Ishikawa (cell line): Measurements from ENCODE around the gene HCFC1.

Experiments used
- CEBPB ChIP-seq: IDR thresholded peaks from 2 replicates; pipeline ENCODE4 v1.6.1; 2012
- CREB1 ChIP-seq: IDR thresholded peaks from 2 replicates; pipeline ENCODE4 v1.6.1; 2012; ENCODE audit warnings: low read depth
- EGR1 ChIP-seq: IDR thresholded peaks from 2 replicates; pipeline ENCODE4 v1.6.1; 2012
- EP300 ChIP-seq: IDR thresholded peaks from 2 replicates; pipeline ENCODE4 v1.6.1; 2012; ENCODE audit warnings: borderline replicate concordance
- FOXM1 ChIP-seq: IDR thresholded peaks from 2 replicates; pipeline ENCODE4 v1.6.1; 2012; ENCODE audit warnings: low read depth, borderline replicate concordance
- NFIC ChIP-seq: IDR thresholded peaks from 2 replicates; pipeline ENCODE4 v1.6.1; 2012
- RAD21 ChIP-seq: IDR thresholded peaks from 2 replicates; pipeline ENCODE4 v1.6.1; 2012; ENCODE audit warnings: low read depth
- TAF1 ChIP-seq: IDR thresholded peaks from 2 replicates; pipeline ENCODE4 v1.6.1; 2012; ENCODE audit warnings: low read depth, mild to moderate bottlenecking
- TCF12 ChIP-seq: IDR thresholded peaks from 2 replicates; pipeline ENCODE4 v1.6.1; 2012; ENCODE audit warnings: low read depth
- TEAD4 ChIP-seq: IDR thresholded peaks from 2 replicates; pipeline ENCODE4 v1.6.1; 2012
- YY1 ChIP-seq: IDR thresholded peaks from 2 replicates; pipeline ENCODE4 v1.6.1; 2012; ENCODE audit warnings: low read depth
- ZBTB7A ChIP-seq: IDR thresholded peaks from 2 replicates; pipeline ENCODE4 v1.6.1; 2012; ENCODE audit warnings: low read depth
- TF ChIP-seq, protein P1 (sequence below): IDR thresholded peaks from 2 replicates; pipeline ENCODE4 v1.6.1; 2012
- TF ChIP-seq, protein P2 (sequence below): IDR thresholded peaks from 2 replicates; pipeline ENCODE4 v1.6.1; 2012
- TF ChIP-seq, protein P3 (sequence below): IDR thresholded peaks from 2 replicates; pipeline ENCODE4 v1.6.1; 2012; ENCODE audit warnings: low read depth, mild to moderate bottlenecking

HCFC1 gene

DNA sequence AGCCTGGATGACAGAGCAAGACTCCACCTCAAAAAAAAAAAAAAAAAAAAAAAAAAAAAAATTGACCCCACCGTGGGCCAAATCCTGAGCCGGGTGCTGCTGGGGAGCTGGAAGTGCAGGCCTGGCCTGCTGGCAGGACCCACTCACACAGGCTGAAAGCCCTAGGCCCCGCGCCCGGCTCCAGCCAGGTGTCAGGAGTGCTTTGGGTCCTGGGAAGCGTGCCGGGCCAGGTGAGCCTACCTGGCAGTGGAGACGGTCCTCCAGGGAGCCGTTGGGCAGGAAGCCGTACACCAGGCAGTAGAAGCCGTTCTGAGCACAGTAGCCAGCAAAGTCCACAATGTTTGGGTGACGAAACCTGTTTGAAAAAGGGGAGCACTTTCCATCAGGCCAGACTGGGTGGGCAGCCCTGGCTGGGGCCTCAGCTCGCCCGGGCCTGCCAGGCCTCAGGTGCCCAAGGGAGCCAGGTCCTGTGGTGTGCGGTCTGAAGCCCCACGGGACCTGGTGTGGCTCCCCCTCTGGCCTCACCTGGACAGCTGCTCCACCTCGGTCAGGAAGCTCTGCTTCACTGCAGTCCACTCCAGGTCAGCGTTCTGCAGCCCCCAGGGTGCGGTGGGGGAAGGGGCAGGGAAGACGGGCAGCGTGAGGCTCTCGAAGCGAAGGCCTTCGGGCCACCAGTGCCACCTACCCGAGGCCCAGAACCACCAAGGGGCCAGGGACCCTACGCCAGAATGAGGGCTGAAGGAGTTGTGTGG, 46.3 kb upstream of the HCFC1 start:
- TF ChIP-seq ZBTB7A (no peak), EGR1 (no peak)

DNA sequence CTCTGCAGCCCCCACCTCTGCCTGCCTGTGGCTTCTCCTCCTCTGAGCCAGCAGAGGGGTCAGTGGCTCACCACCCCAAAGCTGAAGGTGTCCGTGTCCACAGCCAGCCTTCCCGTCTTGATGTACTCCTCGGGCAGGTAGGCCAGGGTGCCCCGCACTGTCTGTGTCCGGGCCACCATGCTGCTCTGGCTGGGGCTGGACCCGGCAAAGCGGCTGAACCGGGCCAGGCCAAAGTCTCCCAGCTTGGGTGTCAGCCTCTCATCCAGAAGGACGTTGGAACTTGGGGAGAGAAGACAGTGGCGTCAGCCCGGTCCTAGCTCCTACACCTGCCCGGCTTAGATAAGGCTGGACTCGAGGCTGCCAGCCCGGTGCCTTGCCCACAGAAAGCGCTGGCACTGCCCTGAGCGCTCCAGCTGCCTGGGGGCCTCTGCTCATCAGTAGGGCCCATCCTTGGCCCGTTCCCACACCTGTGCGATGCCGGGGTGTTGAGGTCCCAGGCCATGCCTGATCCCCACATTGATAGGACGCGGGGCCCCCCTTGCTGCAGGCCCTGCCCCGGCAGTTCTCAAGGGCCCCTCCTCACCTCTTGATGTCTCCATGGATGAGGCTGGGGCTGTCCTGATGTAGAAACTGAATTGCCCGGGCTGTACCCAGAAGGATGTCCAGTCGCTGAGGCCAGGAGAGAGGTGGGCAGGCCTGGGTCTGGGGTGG, 44.9 kb upstream of the HCFC1 start:
- TF ChIP-seq TEAD4 (no peak), EP300 (no peak), RAD21 (no peak), ZBTB7A (no peak), NFIC (no peak), FOXM1 (no peak), TCF12 (no peak)
- TF ChIP-seq, protein P1, sequence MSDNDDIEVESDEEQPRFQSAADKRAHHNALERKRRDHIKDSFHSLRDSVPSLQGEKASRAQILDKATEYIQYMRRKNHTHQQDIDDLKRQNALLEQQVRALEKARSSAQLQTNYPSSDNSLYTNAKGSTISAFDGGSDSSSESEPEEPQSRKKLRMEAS, result no peak
- TF ChIP-seq, protein P2, sequence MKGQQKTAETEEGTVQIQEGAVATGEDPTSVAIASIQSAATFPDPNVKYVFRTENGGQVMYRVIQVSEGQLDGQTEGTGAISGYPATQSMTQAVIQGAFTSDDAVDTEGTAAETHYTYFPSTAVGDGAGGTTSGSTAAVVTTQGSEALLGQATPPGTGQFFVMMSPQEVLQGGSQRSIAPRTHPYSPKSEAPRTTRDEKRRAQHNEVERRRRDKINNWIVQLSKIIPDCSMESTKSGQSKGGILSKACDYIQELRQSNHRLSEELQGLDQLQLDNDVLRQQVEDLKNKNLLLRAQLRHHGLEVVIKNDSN, result no peak

DNA sequence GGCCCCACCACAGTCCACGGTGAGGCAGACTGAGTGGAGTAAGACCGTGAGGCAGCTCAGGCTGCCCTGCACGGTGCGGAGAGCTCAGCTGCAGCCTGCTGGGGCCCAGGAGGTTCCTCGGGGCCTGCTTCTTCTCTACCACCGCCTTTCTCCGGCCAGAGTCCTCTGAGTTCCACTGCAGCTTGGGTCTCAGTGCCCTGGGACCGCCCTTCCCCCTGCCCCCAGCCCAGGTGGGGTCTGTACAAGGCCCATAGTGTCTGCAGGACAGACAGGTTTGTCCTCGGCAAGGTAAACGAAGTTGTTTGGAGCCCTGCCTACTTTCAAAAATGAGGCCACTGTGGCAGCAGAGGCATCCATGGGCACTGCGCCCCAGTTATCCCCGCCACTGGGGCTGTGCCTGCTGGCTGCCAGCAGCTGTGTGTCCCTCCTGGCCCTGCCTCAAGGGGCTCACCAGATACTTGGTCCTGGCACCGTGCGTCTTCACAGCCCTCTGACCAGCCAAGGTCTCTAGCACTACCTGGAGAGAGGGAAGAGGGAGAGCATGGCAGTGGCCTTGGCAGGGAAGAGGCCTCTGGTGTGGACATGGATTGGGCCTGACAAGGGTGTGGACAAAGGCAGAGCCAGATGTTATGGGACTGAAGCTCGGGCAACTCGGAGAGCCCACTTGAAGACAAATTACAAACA, 44.1 kb upstream of the HCFC1 start:
- TF ChIP-seq YY1 (no peak), NFIC (no peak), RAD21 (no peak), CREB1 (no peak), TAF1 (no peak), EGR1 (no peak), TCF12 (no peak), TEAD4 (no peak), ZBTB7A (no peak), FOXM1 (no peak), EP300 (no peak), CEBPB (no peak)
- TF ChIP-seq, protein P3, sequence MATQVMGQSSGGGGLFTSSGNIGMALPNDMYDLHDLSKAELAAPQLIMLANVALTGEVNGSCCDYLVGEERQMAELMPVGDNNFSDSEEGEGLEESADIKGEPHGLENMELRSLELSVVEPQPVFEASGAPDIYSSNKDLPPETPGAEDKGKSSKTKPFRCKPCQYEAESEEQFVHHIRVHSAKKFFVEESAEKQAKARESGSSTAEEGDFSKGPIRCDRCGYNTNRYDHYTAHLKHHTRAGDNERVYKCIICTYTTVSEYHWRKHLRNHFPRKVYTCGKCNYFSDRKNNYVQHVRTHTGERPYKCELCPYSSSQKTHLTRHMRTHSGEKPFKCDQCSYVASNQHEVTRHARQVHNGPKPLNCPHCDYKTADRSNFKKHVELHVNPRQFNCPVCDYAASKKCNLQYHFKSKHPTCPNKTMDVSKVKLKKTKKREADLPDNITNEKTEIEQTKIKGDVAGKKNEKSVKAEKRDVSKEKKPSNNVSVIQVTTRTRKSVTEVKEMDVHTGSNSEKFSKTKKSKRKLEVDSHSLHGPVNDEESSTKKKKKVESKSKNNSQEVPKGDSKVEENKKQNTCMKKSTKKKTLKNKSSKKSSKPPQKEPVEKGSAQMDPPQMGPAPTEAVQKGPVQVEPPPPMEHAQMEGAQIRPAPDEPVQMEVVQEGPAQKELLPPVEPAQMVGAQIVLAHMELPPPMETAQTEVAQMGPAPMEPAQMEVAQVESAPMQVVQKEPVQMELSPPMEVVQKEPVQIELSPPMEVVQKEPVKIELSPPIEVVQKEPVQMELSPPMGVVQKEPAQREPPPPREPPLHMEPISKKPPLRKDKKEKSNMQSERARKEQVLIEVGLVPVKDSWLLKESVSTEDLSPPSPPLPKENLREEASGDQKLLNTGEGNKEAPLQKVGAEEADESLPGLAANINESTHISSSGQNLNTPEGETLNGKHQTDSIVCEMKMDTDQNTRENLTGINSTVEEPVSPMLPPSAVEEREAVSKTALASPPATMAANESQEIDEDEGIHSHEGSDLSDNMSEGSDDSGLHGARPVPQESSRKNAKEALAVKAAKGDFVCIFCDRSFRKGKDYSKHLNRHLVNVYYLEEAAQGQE, result no peak
- TF ChIP-seq, protein P1, result no peak
- TF ChIP-seq, protein P2, result no peak

DNA sequence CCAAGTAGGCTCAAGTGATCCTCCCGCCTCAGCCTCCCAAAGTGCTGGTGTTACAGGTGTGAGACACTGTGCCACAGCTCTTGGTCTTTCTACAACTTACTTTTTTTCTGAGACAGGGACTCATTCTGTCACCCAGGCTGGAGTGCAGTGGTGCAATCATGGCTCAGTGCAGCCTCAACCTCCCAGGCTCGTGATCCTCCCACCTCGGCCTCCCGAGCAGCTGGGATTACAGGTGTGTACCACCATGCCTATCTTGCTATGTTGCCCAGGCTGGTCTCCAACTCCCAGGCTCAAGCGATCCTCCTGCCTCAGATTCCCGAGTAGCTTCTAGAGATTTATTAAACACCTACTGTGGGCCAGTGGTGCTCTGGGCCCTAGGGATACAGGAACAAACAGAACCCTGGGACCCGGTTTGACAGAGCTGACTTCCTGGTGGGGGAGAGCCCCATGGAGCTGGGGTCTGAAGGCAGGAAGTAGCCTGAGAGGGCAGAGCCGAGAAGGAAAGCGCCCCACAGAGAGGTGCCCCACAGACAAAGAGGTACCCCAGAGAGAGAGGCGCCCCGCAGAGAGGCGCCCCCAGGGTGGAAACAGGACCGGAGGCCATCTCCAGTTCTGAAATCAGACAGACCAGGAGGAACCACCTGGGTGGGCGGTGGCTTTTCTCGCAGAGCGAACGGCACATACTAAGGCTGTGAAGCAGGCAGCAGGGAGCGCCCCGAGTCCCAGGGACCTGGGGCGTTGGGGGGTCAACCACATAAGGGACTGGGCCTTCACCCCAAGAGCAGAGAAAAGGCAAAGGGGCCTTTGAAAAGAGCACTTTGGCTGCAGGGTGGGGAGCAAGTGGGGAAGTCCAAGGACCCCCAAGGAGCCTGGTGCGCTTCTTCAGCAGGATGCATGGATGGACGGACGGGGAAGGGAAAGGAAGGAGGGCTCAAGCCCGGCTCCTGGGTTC, 43.1 kb upstream of the HCFC1 start:
- no peak for TF ChIP-seq EP300
- TF ChIP-seq TEAD4, result no peak
- no peak for TF ChIP-seq RAD21
- TF ChIP-seq YY1, result no peak
- TF ChIP-seq, protein P1, result no peak

DNA sequence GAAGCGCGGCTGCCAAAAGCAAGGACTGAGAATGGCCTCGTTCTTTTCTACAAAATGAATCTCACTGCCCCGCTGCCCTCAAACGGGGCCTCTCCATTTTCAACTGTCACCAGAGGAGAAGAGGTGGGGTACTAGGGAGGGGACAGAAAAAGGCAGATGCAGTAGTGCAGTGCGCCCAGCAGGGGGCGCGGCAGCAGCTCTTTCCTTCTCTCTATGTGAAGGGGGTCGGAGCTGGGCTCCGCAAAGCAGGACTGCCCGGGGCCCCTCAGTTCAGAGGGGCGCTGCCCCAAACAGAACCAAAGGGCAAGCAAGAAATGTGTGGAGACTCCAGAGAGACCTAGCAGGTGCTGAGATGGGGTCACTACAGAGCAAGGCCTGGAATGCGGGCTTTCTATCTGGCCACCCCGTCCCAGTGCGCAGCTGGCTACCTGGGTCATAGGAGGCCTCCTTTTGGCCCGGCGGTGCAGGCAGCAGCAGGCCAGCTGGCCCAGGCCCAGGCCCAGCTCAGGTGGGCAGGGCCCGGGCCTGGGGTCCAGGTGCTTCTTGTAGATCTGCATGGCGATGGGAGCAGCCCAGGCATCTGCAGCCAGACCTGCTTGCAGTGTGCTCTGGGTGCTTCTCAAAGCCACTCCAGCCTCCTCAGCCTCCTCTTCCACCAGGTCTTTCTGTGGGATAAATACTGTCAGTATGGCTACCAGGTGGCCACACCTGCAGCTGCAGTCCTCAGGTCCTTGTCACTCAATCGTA, 42.2 kb upstream of the HCFC1 start:
- TF ChIP-seq EGR1 (no peak), YY1 (no peak), FOXM1 (no peak), TAF1 (no peak), TEAD4 (no peak), TCF12 (no peak), RAD21 (no peak), EP300 (no peak), CREB1 (no peak)
- TF ChIP-seq, protein P2, result no peak
- TF ChIP-seq, protein P3, result no peak
- TF ChIP-seq, protein P1, result no peak
